Activated B cell treated with CpG ODN at 0.5 μM for 24 hours (primary cell): ENCODE data around the gene MSI2. TPM values are rescaled to one million over a fixed set of nuclear protein-coding genes. Genes with fewer than 3 reads are reported as not detected.

Source experiments
- ATAC-seq: fragments of 200-7000 bp; cut with Tn5 transposase; one replicate; pipeline ENCODE4 v1.10.0; 2021; ENCODE audit warnings: low read depth, mild to moderate bottlenecking, moderate library complexity
- CTCF ChIA-PET: fragments of 350-600 bp; sonication (Branson Sonifier 250); formaldehyde crosslinking; loops from one replicate; lab custom pipeline; 2021; ENCODE audit warnings: antibody characterized with exemption; lab: Charles Lee
- POLR2A ChIA-PET: fragments of 350-600 bp; sonication (Branson Sonifier 250); formaldehyde crosslinking; loops from one replicate; lab custom pipeline; 2021; ENCODE audit warnings: antibody characterized with exemption; lab: Charles Lee
- DNase-seq: peaks from one replicate; pipeline ENCODE4 v3.0.0; 2022
- H3K27ac Mint-ChIP-seq: one replicate; pipeline ENCODE4 v1.8.0; 2020; ENCODE audit warnings: mixed read lengths
- H3K27me3 Mint-ChIP-seq: one replicate; pipeline ENCODE4 v1.8.0; 2021; ENCODE audit warnings: mixed read lengths
- H3K36me3 Mint-ChIP-seq: one replicate; pipeline ENCODE4 v1.8.0; 2021; ENCODE audit warnings: low read depth, mixed read lengths
- H3K4me1 Mint-ChIP-seq: one replicate; pipeline ENCODE4 v1.8.0; 2021; ENCODE audit warnings: mixed read lengths
- H3K4me3 Mint-ChIP-seq: one replicate; pipeline ENCODE4 v1.8.0; 2020; ENCODE audit warnings: mild to moderate bottlenecking, mixed read lengths
- H3K9me3 Mint-ChIP-seq: one replicate; pipeline ENCODE4 v1.8.0; 2020; ENCODE audit warnings: mixed read lengths
- CTCF ChIP-seq: fragments of 200-600 bp; IDR thresholded peaks from one replicate; pipeline ENCODE4 v1.8.0; 2022; ENCODE audit warnings: antibody characterized with exemption, mild to moderate bottlenecking
- intact Hi-C: fragments of 100-400 bp; cut with micrococcal nuclease; formaldehyde crosslinking; loops from one replicate; pipeline ENCODE4 v1.15.1; 2024
- total RNA-seq: library from RNA; stranded (reverse); gene quantifications from 2 replicates; pipeline ENCODE4 v1.2.3, GENCODE V29; 2022

Gene MSI2
- total RNA-seq, 1 donor from 2014 or later, result 102 TPM

GRCh38 chr17:57685499-57686132 is 429.3 kb downstream of the MSI2 start:
- CTCF ChIA-PET, result interaction anchor here (1.5 kb wide), 1 partner anchor 14 kb away, joined by 4 read pairs; no protein-coding TSS in a partner anchor

GRCh38 chr17:57687642-57688041 is 431.3 kb downstream of the MSI2 start:
- Mint-ChIP-seq H3K4me1 (peaks cover 6% of the 10 kb centered on the region), H3K4me3 (no peak overlapping the region), H3K9me3 (peaks cover 4% of the 10 kb centered on the region), H3K27me3 (no peaks in the 10 kb centered on the region), H3K27ac (no peak overlapping the region), H3K36me3 (peaks cover 10% of the 10 kb centered on the region)
- CTCF ChIA-PET, result no interaction called here
- DNase-seq (no peak), ATAC-seq (no peak)
- POLR2A ChIA-PET, result no interaction called here
- no peak for TF ChIP-seq CTCF
- intact Hi-C loops, result no loop called here

More at GRCh38 chr17:57685499-57686132, 429.3 kb downstream of the MSI2 start:
- Mint-ChIP-seq H3K36me3 (peaks cover 7% of the 10 kb centered on the region), H3K9me3 (no peaks in the 10 kb centered on the region), H3K4me3 (no peak overlapping the region), H3K27ac (no peak overlapping the region), H3K4me1 (peaks cover 3% of the 10 kb centered on the region), H3K27me3 (no peaks in the 10 kb centered on the region)
- no peak for DNase-seq
- ATAC-seq, result no peak
- POLR2A ChIA-PET, result no interaction called here
- intact Hi-C loops, result no loop called here
- no peak for TF ChIP-seq CTCF

- ChIA-PET CTCF (no interaction called here), POLR2A (no interaction called here)
- Mint-ChIP-seq H3K27ac (no peak overlapping the region), H3K36me3 (peaks cover 5% of the 10 kb centered on the region), H3K4me3 (no peak overlapping the region), H3K4me1 (peaks cover 9% of the 10 kb centered on the region), H3K27me3 (no peaks in the 10 kb centered on the region), H3K9me3 (peaks cover 10% of the 10 kb centered on the region)
- intact Hi-C loops, result no loop called here
- TF ChIP-seq CTCF, result no peak
- DNase-seq (no peak), ATAC-seq (no peak)
These were observed 432.9 kb downstream of the MSI2 start for GRCh38 chr17:57689254-57689653.

- ChIA-PET CTCF (no interaction called here), POLR2A (no interaction called here)
- Mint-ChIP-seq H3K4me3 (no peak overlapping the region), H3K4me1 (peaks cover 8% of the 10 kb centered on the region), H3K27me3 (no peaks in the 10 kb centered on the region), H3K36me3 (peaks cover 3% of the 10 kb centered on the region), H3K9me3 (peaks cover 10% of the 10 kb centered on the region), H3K27ac (no peak overlapping the region)
- ATAC-seq (no peak), DNase-seq (no peak)
- intact Hi-C loops, result no loop called here
- no peak for TF ChIP-seq CTCF
These were observed 435.6 kb downstream of the MSI2 start for GRCh38 chr17:57691939-57692338.

- no peak overlapping the region for H3K27ac Mint-ChIP-seq
- peaks cover 10% of the 10 kb centered on the region for H3K9me3 Mint-ChIP-seq
- intact Hi-C loops, result no loop called here
- DNase-seq (no peak), ATAC-seq (no peak)
- CTCF ChIA-PET, result no interaction called here
- POLR2A ChIA-PET, result no interaction called here
- no peak for TF ChIP-seq CTCF
- peaks cover 8% of the 10 kb centered on the region for H3K4me1 Mint-ChIP-seq
- H3K27me3 Mint-ChIP-seq, result no peaks in the 10 kb centered on the region
- peaks cover 3% of the 10 kb centered on the region for H3K36me3 Mint-ChIP-seq
- no peak overlapping the region for H3K4me3 Mint-ChIP-seq
These were observed 436.4 kb downstream of the MSI2 start for GRCh38 chr17:57692770-57693169.
